GM21360 (cell line): ENCODE results near the gene ACOX3.
"Not testable (repeated sequence)": the region's sequence is repeated elsewhere in the genome, so short reads cannot be mapped to it uniquely, and the experiment has no call there.

ENCODE experiments used
- ATAC-seq: cut with Tn5 transposase; IDR thresholded peaks from one replicate; pipeline ENCODE4 v1.9.1; 2021; ENCODE audit warnings: mild to moderate bottlenecking, moderate library complexity; ENCODE audit not compliant: unreplicated experiment

Gene ACOX3

DNA sequence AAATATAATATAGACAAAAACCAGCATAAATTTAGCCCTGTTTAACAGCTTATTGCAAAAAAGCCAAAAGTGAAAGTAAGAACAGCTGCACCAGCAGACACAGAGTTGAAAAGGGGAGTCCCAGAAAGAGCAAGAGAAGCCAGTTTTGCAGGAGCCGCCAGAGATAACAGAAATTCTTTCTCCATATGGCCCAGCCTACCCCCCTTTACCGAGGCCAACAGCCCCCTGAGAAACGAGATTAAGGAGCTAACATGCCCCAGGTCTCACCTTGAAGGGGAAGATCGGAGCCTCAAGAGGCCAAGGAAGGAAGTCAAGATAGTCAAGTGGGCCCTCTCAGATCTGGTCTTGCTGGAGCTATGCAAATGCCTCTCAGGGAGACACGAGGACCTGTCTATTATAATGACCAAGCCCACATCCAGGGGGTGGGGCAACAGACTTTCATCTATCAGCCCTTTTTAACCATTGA lies 4.8 kb downstream of the ACOX3 start:
- ATAC-seq, result peak; percentile 48

DNA sequence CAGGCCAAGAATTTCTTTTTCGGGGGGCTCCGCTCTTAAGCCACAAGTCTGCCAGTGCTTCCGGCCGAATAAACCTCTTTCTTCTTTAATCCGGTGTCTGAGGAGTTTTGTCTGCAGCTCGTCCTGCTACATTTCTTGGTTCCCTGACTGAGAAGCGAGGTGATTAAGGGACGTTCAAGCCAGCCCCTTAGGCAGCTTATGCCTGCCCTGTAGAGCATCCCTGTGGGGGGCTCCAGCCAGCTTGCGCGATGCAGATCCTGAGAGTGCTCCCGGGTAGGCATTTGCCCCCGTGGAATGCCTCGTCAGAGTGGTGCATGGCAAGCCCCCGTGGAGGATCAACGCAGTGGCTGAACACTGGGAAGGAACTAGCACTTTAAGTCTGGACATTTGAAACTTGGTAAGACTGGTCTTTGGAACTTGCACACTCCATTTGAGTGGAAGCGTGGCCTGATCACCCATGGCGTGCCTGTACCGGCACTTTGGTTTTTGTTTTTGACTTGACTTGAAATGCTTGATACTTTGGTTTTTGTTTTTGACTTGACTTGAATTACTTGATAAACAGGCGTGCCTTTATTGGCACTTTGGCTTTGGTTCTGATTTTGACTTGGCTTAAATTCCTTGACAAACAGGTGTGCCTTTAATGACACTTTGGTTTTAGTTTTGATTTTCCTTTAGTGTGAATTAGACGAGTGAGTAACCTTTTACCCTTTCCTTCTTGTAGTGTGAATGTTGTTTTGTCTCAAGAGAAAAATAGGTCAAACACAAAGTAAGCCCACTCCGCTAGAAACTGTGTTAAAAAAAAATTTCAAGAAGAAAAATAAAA lies 6.1 kb downstream of the ACOX3 start:
- no peak for ATAC-seq

DNA sequence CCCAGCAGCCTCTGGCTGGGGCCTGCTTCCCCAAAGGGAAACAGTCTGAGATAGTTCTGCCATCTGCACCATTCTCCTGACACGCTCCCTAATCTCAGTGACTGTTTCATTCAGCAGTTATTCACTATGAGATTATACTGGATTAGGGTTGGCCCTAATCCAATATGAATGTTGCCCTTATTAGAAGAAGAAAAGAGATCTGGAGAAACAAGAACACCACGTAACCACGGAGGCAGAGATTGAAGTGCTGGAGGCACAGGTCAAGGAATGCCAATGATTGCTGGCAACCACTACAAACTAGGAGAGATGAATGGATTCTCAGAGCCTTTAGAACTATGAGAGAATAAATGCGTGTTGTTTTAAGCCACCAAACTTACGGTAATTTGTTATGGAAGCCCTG lies 7.4 kb downstream of the ACOX3 start:
- ATAC-seq, result no peak

DNA sequence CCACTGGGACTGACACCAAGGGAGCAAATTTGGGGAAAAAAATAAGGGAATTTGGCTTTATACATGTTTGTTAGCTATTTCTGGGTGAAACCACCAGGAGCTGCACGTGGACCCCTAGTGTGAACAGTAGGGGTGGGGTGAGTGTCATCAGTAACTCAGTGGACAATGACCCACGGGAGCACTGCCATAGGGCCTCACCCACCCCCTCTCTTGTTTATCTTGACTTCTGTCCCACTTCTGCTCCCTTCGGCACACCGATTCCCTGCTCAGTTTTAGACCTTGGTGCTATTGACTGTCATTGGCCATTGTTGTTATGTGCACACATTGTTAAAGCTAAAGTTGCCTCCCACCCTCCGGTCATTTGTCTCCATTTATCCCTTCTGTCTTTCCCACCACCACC lies 9.0 kb downstream of the ACOX3 start:
- no peak for ATAC-seq

DNA sequence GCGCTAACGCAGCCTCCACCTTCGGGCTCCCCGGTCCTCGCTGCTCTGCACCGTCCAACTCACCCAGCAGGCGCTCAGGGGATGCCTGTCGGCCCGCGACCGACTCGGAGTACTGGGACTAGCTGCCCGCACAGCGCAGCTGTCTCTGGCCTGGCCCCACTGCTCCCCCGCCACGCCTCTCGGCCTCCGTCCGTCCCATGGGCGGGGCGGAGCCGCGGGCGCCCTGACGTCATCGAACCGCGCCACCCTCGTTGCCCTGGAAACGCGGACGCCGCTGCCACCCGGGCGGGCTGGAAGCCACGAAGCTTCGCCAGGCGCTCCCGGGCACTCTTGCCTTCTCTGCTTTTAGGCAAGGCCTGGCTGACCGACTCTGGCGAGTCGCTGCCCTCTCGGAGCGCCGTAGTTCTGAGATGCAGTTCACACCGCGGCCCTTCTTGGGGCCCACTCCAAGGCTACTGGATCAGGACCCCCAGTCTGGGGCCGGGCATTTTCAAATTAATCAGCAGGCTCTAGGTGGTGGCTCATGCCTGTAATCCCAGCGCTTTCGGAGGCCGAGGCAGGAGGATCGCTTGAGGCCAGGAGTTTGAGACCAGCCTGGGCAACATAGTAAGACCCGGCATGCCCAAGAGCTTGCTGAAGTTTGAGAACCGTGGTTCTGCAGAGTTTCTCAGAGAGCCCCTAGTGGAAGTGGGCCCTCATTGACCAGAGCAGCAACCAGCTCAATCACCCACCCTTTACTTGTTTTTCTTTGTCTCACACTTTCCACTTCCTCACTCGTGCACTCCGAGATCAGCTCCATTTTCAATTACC lies 12.0 kb downstream of the ACOX3 start:
- peak; percentile 87 for ATAC-seq

DNA sequence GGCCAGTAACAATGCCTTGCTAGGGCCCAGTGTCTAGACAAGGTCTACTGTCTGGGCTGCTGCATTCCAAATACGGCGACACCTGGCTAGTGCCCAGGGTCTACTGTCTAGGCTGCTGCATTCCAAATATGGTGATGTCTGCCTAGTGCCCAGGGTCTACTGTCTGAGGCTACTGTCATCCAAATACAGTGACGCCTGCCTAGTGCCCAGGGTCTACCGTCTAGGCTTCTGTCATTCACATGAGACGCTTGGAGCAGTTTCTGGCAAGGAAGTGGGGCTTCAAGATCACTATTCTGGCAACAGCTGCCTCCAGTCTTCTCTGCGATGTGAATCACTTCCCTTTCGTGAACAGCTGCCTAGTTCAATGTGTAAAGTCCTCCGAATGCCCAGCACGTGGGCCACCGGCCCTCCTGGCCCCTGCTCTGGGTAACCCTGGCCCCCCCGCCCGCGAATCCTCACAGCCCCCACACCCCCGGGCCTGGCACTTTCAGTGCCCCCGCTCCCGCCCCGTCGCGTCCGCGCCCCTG lies 12.7 kb downstream of the ACOX3 start:
- peak; percentile 42 for ATAC-seq

DNA sequence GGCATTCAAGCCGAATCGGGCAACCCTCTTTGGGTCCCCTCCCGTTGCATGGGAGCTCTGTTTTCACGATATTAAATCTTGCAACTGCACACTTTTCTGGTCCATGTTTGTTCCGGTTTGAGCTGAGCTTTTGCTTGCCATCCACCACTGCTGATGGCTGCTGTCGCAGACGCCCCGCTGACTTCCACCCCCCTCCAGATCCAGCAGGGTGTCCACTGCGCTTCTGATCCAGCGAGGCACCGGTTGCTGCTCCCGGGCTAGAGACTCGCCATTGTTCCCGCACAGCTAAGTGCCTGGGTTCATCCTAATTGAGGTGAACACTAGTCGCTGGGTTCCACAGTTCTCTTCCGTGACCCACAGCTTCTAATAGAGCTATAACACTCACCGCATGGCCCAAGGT lies 13.3 kb downstream of the ACOX3 start:
- no peak for ATAC-seq

DNA sequence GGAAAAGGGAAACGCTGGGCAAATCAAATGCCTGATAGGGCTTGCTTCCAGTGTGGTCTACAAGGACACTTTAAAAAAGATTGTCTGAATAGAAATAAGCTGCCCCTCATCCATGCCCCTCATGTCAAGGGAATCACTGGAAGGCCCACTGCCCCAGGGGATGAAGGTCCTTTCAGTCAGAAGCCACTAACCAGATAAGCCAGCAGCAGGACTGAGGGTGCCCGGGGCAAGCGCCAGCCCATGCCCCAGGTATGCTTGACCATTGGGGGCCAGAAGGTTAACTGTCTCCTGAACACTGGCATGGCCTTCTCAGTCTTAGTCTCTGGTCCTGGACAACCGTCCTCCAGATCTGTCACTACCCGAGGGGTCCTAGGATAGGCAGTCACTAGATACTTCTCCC lies 17.7 kb downstream of the ACOX3 start:
- no peak for ATAC-seq

DNA sequence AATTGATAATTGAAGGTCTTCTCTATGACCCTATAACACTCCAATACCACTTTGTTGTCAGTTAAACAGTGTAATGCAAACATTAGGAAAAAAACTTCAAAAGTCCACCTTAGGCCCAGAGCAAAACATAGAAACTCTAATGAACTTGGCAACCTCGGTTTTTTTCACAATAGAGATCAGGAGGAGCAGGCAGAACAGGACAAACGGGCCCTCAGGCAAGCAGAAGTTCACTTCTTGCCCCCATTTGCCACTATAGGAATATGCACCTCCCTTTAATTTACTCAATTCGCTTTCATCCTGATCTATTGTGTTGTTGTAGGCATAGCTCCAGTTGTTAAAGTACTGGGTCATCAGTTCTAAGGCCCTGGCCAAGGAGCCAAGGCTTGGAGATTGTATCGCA lies 18.2 kb downstream of the ACOX3 start:
- no peak for ATAC-seq

DNA sequence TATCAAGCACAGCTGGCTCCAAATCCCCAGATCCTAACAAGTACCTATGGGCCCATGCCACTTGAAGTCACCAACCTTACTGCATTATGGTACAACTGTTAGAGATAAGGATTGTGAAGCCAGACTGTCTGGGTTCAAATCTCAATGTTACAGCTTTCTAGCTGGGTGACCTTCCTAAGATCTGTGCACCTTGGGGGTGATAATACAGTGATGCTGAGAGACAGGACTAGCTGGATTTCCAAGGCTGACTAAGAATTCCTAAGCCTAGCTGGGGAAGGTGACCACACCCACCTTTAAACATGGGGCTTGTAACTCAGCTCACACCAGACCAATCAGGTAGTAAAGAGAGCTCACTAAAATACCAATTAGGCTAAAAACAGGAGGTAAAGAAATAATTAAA lies 20.4 kb downstream of the ACOX3 start:
- not testable (repeated sequence) for ATAC-seq

DNA sequence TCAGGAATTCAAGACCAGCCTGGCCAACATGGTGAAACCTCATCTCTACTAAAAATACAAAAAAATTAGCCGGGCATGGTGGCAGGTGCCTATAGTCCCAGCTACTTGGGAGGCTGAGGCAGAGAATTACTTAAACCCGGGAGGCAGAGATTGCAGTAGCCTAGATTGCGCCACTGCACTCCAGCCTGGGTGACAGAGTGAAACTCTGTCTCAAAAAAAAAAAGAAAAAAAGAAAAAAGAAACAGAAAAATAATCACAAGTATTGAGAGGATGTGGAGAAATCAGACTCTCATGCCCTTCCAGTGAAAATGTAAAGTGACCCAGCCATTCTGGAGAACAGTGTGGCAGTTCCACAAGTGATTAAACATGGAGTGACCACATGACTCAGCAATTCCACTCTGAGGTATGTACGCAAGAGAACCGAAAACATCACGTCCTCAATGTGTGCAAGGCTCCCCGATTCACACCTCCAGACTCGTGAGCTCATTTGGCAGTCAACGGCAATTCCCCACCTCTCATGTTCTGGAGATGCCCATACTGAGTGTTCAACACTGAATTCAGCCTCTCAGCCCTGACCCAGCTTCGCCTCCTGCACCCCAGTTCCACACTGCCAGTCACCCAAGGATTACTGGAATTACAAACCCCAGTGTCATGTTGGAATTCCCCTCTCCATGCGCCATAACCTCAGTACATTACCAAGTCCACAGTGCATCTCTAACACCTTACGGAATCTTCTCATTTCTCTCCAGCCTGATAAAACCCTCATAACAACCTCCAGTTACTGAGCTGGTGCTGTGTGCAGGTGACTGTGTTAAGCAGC lies 21.1 kb downstream of the ACOX3 start:
- peak; percentile 84 for ATAC-seq

DNA sequence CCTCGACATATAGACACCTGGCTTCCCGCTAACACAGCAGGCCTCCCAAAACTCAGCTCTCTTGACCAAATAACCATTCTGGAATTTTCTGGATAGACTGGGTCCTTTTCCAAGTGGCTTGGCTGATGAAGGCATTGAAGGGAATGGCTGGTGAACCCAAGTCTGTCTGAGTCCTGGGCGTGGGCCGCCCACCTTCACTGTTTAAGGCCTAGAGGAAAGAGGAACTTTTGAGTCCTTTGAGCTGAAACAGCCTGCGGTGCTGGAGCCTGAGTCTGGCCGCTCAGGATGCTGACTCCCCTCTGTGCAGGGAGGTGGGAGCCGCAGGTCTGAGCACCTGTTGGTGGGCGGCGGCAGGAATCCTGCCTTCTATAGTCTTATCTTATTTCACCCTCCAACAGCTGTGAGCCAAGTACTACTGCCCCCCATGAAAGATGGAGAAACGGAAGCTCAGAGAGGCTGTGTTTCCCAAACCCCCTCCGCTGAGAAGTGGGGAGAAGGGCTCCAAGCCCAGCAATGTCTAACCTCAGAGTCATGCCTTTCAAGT lies 23.4 kb downstream of the ACOX3 start:
- ATAC-seq, result no peak

DNA sequence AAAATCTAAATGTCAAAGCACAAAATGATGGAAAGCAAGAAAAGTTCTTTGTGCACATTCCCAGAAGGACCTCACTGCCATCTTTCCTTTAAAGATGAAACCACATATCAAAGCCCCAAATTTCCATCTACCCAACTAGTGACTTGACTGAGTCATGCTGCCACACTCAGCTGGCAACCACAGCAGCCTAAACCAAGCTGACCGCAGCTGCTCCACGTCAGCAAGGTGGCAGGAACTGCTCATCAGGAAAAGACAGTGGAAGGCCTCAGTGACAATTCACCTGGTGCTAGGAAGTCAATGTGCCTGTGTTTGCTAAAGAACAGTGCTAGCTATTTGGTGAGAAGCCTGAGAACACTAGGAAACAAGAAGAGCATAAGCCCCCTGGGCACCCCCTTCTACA lies 26.1 kb downstream of the ACOX3 start:
- no peak for ATAC-seq

DNA sequence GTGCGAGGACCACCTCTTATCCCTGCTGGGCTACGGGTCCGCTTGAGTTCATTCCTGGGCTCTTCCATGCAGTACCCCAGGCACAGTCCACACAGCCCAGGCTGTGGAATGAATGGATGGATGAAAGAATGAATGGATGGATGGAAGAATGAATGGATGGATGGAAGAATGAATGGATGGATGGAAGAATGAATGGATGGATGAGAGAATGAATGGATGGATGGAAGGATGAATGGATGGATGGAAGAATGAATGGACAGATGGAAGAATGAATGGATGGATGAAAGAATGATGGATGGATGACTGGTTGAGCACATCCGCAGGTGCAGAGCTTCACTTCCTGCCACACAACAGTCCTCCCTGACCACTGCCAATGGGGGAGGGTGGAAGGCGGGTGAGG lies 28.2 kb downstream of the ACOX3 start:
- ATAC-seq, result no peak

DNA sequence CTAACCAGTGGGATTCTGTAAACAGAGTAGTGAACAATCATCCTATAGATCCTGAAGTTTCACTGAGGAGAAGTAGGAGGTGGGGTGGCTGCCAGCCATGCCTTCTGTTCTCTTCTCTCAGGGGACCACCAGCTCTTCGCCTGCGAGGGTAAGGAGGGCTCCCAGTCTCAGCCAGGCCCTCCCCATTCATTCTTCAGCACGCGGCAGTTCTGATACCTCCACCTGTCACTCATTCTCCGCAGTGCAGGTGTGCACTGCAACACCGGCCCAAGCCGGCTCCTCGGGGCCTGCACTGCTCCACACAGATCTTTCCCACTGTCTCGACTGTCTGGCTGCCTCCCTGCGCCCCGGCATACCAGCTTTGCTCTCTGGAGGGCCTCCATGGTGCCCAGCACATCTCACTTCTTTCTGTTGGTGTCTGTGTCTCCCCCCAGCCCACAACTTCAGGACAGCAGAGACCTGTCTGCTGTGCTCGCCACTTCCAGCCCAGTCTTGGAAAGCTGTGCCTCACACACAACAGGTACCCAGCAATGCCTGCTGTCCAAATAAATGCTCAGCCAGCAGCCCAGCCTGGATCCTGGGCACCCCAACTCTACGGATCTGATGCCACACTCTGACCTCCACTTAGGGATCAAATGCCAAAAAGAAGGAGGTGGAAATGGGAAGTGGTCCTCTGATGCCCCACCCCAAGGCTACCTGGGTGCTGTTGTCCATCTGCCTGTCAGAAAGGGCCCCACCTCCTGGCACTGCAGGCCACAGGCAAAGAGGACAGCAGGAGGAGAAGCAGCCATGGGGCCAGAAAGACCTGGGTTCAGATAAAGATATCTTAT lies 29.0 kb downstream of the ACOX3 start:
- ATAC-seq, result no peak

DNA sequence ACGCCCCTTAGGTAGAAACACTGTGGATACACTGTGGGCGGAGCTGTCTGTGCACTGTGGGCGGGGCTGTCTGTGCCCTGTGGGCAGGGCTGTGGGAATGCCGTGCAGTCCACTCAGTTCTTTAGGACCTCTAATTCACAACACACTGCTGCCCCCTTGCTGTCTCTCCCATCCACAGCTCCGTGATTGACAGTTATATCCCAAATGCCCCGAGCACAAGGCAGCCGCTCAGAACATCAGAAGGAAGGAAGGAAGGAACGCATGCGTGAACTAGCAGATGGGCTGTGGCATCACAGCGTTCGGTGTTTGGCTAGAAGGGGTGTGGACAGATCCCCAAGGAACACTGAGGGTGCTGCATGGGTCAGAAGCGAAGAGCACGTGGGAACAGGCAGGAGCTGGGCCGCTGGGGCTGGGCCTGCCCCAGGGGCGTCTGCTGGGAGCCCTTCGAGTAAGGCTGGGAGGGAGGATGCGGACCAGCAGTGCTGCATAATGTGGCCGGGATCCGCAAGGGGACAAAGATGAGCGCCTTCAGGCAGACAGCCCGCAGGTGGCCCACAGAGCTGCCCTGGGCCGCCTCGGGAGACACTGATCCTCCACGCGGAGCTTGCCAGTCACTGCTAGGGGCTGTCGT lies 29.8 kb downstream of the ACOX3 start:
- no peak for ATAC-seq

DNA sequence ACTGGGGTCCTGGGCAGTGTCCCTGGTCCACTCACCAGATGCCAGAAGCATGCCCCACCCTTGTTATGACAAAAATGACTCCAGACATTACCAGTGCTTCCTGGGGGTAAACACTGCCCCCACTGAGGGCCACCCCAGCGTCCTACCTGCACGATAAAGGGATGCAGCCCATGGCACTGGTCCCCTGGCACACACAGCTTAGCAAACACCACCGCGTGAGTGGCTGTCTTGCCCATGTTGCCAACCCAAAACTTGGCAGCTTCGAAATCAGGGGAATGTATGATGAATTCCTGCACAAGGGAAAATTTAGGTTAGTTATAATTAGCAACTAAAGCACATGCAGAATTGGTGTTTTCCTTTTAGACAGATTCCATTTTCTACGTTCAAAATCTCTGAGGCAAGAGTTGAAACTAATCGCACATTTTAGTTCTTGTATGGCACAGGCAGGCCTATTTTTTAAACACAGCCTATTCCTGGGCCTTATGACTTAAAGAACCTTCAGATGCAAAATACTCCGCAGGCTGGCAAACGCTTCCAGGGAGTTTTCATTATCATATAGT lies 30.4 kb downstream of the ACOX3 start:
- ATAC-seq, result no peak

DNA sequence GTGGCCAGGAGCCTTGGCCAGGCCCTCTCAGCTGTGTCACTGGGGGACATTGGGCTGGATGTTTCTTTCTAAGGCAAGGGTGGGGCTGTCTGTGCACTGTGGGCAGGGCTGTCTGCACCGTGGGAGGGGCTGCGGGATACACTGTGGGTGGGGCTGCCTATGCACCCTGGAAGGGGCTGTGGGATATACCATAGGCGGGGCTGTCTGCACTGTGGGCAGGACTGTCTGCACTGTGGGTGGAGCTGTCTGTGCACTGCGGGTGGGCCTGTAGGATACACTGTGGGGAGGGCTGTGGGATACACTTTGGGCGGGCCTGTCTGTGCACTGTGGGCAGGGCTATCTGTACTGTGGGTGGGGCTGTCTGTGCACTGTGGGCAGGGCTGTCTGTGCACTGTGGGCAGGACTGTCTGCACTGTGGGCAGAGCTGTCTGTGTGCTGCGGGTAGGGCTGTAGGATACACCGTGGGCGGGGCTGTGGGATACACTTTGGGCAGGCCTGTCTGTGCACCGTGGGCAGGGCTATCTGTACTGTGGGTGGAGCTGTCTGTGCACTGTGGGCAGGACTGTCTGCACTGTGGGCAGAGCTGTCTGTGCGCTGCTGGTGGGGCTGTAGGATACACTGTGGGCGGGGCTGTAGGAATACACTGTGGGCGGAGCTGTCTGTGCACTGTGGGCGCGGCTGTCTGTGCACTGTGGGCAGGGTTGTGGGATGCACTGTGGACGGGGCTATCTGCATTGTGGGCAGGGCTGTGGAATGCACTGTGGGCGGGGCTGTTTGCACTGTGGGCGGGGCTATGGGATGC lies 31.1 kb downstream of the ACOX3 start:
- ATAC-seq, result no peak
